Pons (tissue), 1 donor: ENCODE data around the gene CNTROB.

Experiments used
- DNase-seq: peaks from one replicate; pipeline ENCODE4 v3.0.0-alpha.2; 2016; ENCODE audit warnings: low spot score

The CNTROB gene

GRCh38 chr17:7984904-7985303 lies 52.9 kb downstream of the CNTROB start:
- DNase-seq: no peak

GRCh38 chr17:7987112-7987893 lies 55.3 kb downstream of the CNTROB start:
- DNase-seq: no peak

GRCh38 chr17:7988750-7989178 lies 56.8 kb downstream of the CNTROB start:
- DNase-seq: peak; percentile 89

- DNase-seq: peak; percentile 51
These were observed 58.0 kb downstream of the CNTROB start for GRCh38 chr17:7989781-7990655.

- no peak for DNase-seq
These were observed 60.5 kb downstream of the CNTROB start for GRCh38 chr17:7992516-7992915.

- no peak for DNase-seq
These were observed 60.9 kb downstream of the CNTROB start for GRCh38 chr17:7992924-7993323.

GRCh38 chr17:7993972-7994589 lies 62.1 kb downstream of the CNTROB start:
- no peak for DNase-seq

- no peak for DNase-seq
These were observed 63.7 kb downstream of the CNTROB start for GRCh38 chr17:7995724-7996123.

- DNase-seq: no peak
These were observed 65.2 kb downstream of the CNTROB start for GRCh38 chr17:7997186-7997585.
